ENCODE measurements around the gene DIPK1B.

The DIPK1B gene

GRCh38 chr9:136720251-136720897, 8.0 kb downstream of the DIPK1B start:
- DNase-seq (ENCODE audit: low read depth) = no peak

DNA sequence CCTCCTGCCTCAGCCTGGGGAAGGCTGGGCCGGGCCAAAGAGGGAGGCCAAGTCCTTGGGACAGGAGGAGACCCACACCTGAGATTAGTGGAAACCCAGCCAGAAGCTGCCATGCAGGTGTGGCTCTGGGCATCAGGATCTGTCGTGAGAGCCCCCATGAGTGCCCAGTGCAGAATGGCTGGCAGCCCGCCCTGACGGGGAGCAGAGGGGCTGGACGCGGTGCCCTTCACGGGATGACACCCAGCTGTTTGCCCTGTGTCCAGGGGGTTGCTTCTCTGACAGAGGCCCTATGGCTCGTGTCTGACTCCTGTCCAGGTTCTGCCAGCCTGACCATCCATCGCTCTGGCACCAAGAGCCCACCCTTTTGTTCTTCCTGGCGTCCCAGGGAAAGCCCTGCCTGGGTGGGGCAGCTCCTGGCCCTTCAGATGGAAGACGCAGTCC, 8.5 kb downstream of the DIPK1B start:
- DNase-seq (ENCODE audit: low read depth) = no peak

GRCh38 chr9:136721339-136722092, 9.1 kb downstream of the DIPK1B start:
- DNase-seq (ENCODE audit: low read depth) = no peak

- DNase-seq (ENCODE audit: low read depth) = no peak
Observed at GRCh38 chr9:136722093-136722968, 10.0 kb downstream of the DIPK1B start.

- DNase-seq (ENCODE audit: low read depth) = no peak
Observed at GRCh38 chr9:136722969-136723356, 10.6 kb downstream of the DIPK1B start.

- no peak for DNase-seq (ENCODE audit: low read depth)
Observed at GRCh38 chr9:136723362-136723976, 11.1 kb downstream of the DIPK1B start.

DNA sequence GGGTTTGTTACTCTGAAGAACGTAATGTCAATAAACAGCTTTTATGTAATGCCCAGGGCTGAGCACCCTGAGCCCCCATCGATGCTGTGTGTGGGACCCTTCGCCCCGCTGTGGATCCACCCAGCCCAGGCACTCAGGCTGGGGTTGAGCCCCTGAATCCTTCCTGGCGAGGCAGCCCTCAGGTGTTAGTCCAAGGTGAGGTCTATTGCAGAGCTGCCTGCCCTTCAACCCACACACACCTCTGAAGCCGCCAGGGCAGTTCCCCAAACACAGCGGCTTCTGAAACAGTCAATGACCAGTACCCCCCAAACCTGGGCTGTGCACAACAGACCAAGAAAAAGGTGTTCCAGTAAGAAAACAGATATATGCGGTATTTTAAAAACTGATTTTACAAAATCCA, 11.6 kb downstream of the DIPK1B start:
- no peak for DNase-seq (ENCODE audit: low read depth)

- no peak for DNase-seq (ENCODE audit: low read depth)
Observed at GRCh38 chr9:136724772-136725171, 12.4 kb downstream of the DIPK1B start.

GRCh38 chr9:136725612-136726011, 13.2 kb downstream of the DIPK1B start:
- no peak for DNase-seq (ENCODE audit: low read depth)

DNA sequence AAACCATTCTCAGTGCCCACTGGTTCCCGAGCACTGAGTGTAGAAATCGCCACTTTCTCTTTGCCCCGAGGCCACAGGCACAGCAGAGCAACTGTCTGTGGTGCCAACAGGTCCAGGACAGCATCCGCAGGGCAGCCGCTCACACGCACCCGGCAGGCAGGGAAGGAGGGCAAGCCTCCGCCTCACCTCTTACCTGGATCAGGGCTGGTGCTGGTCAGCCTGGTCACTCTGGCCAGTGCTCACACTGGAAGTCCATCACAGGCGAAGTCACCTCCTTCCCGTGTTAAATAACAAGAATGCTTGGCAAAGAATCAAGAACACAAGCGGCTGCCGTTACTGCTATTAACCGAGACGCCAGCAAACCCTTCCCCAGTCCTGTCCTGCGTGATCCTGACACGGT, 13.7 kb downstream of the DIPK1B start:
- no peak for DNase-seq (ENCODE audit: low read depth)

DNA sequence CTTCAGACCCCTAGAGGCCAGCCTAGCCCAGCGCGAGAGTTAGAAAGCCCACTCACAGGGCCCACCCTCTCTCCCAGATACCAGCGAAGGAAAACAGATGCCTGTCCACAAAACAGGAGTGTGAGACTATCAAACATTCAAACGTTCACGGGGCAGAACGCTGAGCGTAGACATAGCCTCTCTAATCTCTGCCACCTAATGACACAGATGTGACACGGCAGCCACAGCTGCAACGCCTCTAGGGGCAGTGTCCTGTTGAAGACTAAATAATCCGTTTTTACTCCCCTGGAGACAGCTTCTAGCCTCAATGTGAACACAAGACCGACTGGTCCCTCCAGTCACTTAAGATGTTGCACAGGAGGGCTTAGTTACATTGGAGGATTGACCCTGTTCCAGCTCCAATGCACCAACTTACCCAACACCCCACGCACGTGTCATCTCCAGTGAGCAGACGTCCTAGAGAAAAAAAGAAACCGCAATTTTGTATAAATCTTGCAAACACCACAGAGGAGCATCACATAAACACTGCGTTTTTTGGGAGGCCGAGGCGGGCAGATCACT, 14.3 kb downstream of the DIPK1B start:
- DNase-seq (ENCODE audit: low read depth) = no peak

DNA sequence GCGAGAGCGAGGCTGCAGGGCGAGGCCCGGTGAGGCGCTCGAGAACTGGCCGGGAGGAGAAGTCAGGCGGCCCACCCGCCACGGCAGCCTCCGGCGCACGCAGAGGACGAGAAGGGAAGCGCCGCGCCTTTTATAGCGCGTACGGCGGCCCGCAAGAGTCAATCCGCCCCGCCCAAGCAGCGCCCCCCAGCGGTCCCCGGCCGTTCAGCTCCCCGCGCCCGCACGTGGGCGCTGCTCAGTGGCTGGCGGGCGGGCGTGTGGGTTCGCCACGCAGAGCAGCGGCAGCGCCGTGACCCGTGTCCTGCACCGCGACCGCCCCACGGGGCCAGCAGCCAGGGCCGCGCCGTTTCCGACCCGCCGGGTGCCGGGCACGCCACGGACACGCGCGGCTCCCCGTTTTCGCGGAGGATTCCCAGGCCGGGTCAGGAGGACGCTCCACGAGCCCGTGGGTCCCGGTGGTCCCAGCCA, 15.7 kb downstream of the DIPK1B start:
- peak; percentile 84 for DNase-seq (ENCODE audit: low read depth)

- no peak for DNase-seq (ENCODE audit: low read depth)
Observed at GRCh38 chr9:136728548-136729123, 16.3 kb downstream of the DIPK1B start.

DNA sequence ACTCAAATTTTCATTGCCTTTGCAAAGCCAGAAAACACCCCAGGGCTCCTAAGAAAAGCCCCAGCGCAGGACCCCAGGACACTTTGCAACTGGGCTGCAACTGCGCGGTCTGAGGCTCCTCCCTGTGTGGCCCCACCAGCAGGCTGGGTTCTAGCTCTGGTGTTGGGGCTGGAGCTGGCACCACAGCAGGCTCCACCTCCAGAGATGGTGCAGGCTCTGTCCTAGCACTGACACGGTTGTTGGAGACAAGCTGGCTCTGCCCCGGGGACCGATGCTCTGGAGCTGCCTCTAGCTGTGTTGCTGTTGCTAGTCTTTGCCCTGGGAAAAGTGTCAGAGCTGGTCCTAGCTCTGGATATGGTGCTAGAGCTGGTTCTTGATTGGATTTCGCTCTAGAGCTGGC, 16.8 kb downstream of the DIPK1B start:
- no peak for DNase-seq (ENCODE audit: low read depth)

DNA sequence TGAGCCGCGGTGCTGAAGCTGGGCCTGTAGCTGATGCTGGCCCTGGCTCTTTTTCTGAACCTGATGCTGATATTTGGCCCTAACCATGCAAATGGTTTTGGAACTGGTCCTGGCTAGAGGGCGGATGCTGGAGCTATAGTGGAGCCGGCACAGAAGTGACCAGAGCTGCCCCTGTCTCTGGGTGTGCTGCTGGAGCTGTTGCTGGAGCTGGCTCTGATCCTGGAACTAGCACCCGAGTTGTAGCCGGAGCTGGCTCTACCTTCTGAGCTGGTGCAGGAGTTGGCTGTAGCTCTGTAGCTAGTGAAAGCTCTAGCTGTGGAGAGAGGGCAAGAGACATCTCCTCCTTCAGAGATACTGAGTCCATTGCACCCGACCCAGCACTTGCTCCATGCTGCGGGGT, 17.6 kb downstream of the DIPK1B start:
- DNase-seq (ENCODE audit: low read depth) = no peak

DNA sequence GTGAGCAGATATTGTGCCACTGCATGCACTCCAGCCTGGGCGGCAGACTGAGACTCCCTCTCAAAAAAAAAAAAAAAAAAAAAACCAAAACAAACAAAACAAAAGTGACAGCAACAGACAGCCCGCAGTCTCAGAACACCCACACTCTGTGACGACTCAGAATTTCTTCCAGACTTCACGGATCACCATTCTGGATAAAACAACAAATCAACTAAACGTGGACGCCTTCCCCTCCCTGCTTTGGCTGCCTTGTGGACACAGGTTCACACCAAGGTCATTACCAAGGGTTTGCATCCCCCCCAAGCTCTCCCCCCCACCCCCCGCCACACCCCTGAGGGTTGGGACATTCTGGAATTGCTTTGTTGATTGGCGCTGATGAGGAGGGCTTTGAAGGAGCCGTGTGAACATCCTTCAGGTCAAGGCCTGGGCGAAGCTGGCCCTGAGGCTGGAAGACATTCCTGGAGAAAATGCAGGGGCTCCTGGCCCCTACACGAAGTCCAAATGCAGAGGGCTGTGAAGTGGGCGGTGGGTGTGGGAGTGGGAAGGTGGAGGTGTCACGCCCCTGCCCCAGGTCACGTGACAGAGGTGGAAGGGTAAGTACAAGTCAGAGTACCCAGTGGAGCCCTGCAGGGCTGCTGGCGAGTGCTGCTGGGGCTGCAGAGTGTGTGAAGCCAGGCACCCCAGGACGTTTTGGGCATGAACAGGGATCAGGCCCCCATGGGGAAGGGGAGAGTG, 20.2 kb downstream of the DIPK1B start:
- DNase-seq (ENCODE audit: low read depth) = no peak

- no peak for DNase-seq (ENCODE audit: low read depth)
Observed at GRCh38 chr9:136733611-136734010, 21.2 kb downstream of the DIPK1B start.

GRCh38 chr9:136734837-136735496, 22.6 kb downstream of the DIPK1B start:
- no peak for DNase-seq (ENCODE audit: low read depth)

DNA sequence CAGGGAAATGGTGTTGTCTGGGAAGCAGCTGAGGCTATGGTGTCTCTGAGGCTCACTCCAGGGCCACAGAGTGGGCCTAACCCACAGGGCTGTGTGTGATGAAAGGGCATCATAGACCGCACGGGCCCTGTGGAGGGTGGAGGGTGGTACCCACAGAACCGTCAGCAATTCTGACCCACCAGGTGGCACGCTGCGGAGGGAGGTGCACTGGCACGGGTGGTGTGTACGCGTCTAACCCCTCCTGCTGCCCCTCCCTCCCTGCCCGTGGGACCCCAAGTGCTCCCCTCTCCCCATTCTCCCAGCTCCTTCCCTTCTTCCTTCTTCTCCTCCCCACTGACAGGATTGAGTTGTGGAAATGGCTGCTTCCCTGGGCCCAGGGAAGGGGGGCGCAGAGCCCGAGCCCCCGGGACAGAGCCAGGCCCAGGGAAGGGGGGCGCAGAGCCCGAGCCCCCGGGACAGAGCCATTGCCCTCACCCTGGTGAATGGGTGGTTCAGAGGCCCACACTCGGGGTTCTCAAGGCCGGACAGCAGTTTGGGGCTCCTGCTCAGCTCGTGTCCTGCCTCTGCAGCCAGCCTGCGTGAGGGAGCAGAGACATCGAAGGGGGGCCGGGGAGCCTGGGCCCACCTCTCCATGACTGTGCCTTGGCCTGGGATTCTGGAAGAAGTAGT, 23.6 kb downstream of the DIPK1B start:
- DNase-seq (ENCODE audit: low read depth) = no peak

- DNase-seq (ENCODE audit: low read depth) = no peak
Observed at GRCh38 chr9:136738960-136739359, 26.6 kb downstream of the DIPK1B start.
